H1 (cell line): Measurements from ENCODE around the gene CCNE1. TPM values are rescaled to one million over a fixed set of nuclear protein-coding genes. Genes with fewer than 3 reads are reported as not detected.

Experiments used
- CTCF ChIA-PET: fragments of 300-600 bp; sonication (Branson Sonifier 250); formaldehyde crosslinking; loops from one replicate; lab custom pipeline; 2021; ENCODE audit not compliant: partially characterized antibody; lab: Charles Lee
- POLR2A ChIA-PET: fragments of 300-600 bp; sonication (Branson Sonifier 250); formaldehyde crosslinking; loops from one replicate; lab custom pipeline; 2021; ENCODE audit warnings: inconsistent platforms; ENCODE audit not compliant: partially characterized antibody; lab: Charles Lee
- DNase-seq, 2 experiments: peaks; one replicate each; pipeline versions ENCODE4 v3.0.0 to v3.0.0-alpha.2; 2010 to 2022; ENCODE audit warnings: low spot score in 2 of 2, low read depth in 1 of 2, mixed read lengths in 1 of 2
- FAIRE-seq: peaks from 2 replicates; lab custom pipeline; 2011; peaks lifted over from hg19 to GRCh38; lab: Jason Lieb, UNC
- H2AFZ ChIP-seq: 2 replicates; pipeline ENCODE4 v1.8.1; 2012; ENCODE audit warnings: low read length, inconsistent platforms
- H2AK5ac ChIP-seq: 2 replicates; pipeline ENCODE4 v1.6.1; 2013; ENCODE audit warnings: low read depth, low read length
- H2BK120ac ChIP-seq: replicated peaks from 2 replicates; pipeline ENCODE3; 2013; ENCODE audit warnings: low read depth, low read length, inconsistent platforms
- H2BK12ac ChIP-seq: 2 replicates; pipeline ENCODE4 v1.6.1; 2013; ENCODE audit warnings: low read depth, low read length
- H2BK15ac ChIP-seq: 2 replicates; pipeline ENCODE4 v1.6.1; 2013; ENCODE audit warnings: low read length
- H2BK20ac ChIP-seq: 2 replicates; pipeline ENCODE4 v1.6.1; 2013; ENCODE audit warnings: low read length
- H2BK5ac ChIP-seq: 2 replicates; pipeline ENCODE4 v1.6.1; 2013; ENCODE audit warnings: low read depth, low read length
- H3K14ac ChIP-seq: 2 replicates; pipeline ENCODE4 v1.6.1; 2013; ENCODE audit warnings: inconsistent platforms; ENCODE audit not compliant: insufficient read length
- H3K18ac ChIP-seq: 2 replicates; pipeline ENCODE4 v1.6.1; 2013; ENCODE audit warnings: low read length; ENCODE audit errors: extremely low read depth
- H3K23ac ChIP-seq: 2 replicates; pipeline ENCODE4 v1.6.1; 2013; ENCODE audit warnings: inconsistent platforms; ENCODE audit not compliant: insufficient read length
- H3K23me2 ChIP-seq: 2 replicates; pipeline ENCODE4 v1.6.1; 2013; ENCODE audit warnings: low read depth, low read length
- H3K27ac ChIP-seq: 2 replicates; pipeline ENCODE4 v1.6.1; 2011; ENCODE audit warnings: low read depth, low read length, inconsistent platforms
- H3K27me3 ChIP-seq, 4 experiments: replicated peaks in 1 of 4; 1 replicate in 1 of 4; 2 replicates in 3 of 4; pipeline versions ENCODE4 v1.6.1 to v1.8.1; 2011 to 2013; ENCODE audit warnings: low read length in 3 of 4, mild to moderate bottlenecking in 3 of 4, inconsistent platforms in 2 of 4, mixed read lengths in 2 of 4, moderate library complexity in 1 of 4; ENCODE audit not compliant: control insufficient read depth in 3 of 4, insufficient read depth in 3 of 4; ENCODE audit errors: extremely low read depth in 1 of 4
- H3K36me3 ChIP-seq, 4 experiments: 2 replicates each; pipeline versions ENCODE4 v1.6.1 to v1.8.1; 2011 to 2013; ENCODE audit warnings: mild to moderate bottlenecking in 4 of 4, low read length in 3 of 4, moderate library complexity in 2 of 4, control low read depth in 1 of 4, inconsistent platforms in 1 of 4; ENCODE audit not compliant: insufficient read depth in 4 of 4, control insufficient read depth in 2 of 4
- H3K4ac ChIP-seq: replicated peaks from 2 replicates; pipeline ENCODE3; 2013; ENCODE audit warnings: low read length, low read depth, mixed read lengths, inconsistent platforms; ENCODE audit not compliant: insufficient read length
- H3K4me1 ChIP-seq, 4 experiments: replicated peaks in 1 of 4; 1 replicate in 1 of 4; 2 replicates in 3 of 4; pipeline versions ENCODE4 v1.6.1 to v1.8.1; 2011 to 2013; ENCODE audit warnings: low read length in 3 of 4, inconsistent platforms in 2 of 4, mixed read lengths in 1 of 4; ENCODE audit not compliant: insufficient read depth in 4 of 4, control insufficient read depth in 3 of 4
- H3K4me2 ChIP-seq, 2 experiments: 2 replicates each; pipeline versions ENCODE4 v1.6.1 to v1.8.1; 2011 to 2013; ENCODE audit warnings: low read depth in 2 of 2, low read length in 2 of 2, control low read depth in 1 of 2, inconsistent platforms in 1 of 2, mild to moderate bottlenecking in 1 of 2; ENCODE audit not compliant: insufficient read depth in 1 of 2
- H3K4me3 ChIP-seq, 4 experiments: fragments of 200-600, 300-600 bp in 1 of 4; sonication (generic), shearing (Covaris generic), sonication (Bioruptor Twin) in 1 of 4; 2 replicates each; pipeline versions ENCODE4 v1.5.1 to v1.8.1; 2011 to 2016; ENCODE audit warnings: low read length in 4 of 4, low read depth in 3 of 4, control low read depth in 2 of 4, inconsistent platforms in 2 of 4, mild to moderate bottlenecking in 2 of 4, mixed read lengths in 1 of 4, moderate library complexity in 1 of 4; ENCODE audit not compliant: insufficient read depth in 2 of 4; ENCODE audit errors: extremely low read depth in 1 of 4
- H3K56ac ChIP-seq: replicated peaks from 2 replicates; pipeline ENCODE3; 2013; ENCODE audit warnings: low read depth, mild to moderate bottlenecking, mixed read lengths, low read length, inconsistent platforms; ENCODE audit not compliant: insufficient read length
- H3K79me1 ChIP-seq: 2 replicates; pipeline ENCODE4 v1.6.1; 2013; ENCODE audit warnings: low read depth, low read length, control low read depth
- H3K79me2 ChIP-seq, 2 experiments: 2 replicates each; pipeline versions ENCODE4 v1.6.1 to v1.8.1; 2012 to 2013; ENCODE audit warnings: low read length in 2 of 2, mild to moderate bottlenecking in 2 of 2, inconsistent platforms in 1 of 2; ENCODE audit not compliant: insufficient read depth in 2 of 2, control insufficient read depth in 1 of 2
- H3K9ac ChIP-seq, 4 experiments: replicated peaks in 1 of 4; 1 replicate in 1 of 4; 2 replicates in 3 of 4; pipeline versions ENCODE4 v1.6.1 to v1.8.1; 2011 to 2013; ENCODE audit warnings: low read depth in 3 of 4, low read length in 3 of 4, control low read depth in 2 of 4, mild to moderate bottlenecking in 2 of 4, moderate library complexity in 2 of 4, inconsistent platforms in 1 of 4; ENCODE audit errors: extremely low read depth in 1 of 4
- H3K9me3 ChIP-seq, 2 experiments: 2 replicates each; pipeline versions ENCODE4 v1.6.1 to v1.8.1; 2012 to 2013; ENCODE audit warnings: mild to moderate bottlenecking in 2 of 2, moderate library complexity in 2 of 2, control low read depth in 1 of 2, inconsistent platforms in 1 of 2, low read depth in 1 of 2, low read length in 1 of 2, mixed read lengths in 1 of 2; ENCODE audit not compliant: insufficient read depth in 2 of 2
- H4K20me1 ChIP-seq, 2 experiments: replicated peaks in 1 of 2; 2 replicates each; pipeline versions ENCODE3 to v1.8.1; 2011 to 2013; ENCODE audit warnings: inconsistent platforms in 2 of 2, low read length in 2 of 2, mild to moderate bottlenecking in 1 of 2; ENCODE audit not compliant: insufficient read depth in 2 of 2, control insufficient read depth in 1 of 2
- H4K5ac ChIP-seq: 2 replicates; pipeline ENCODE4 v1.6.1; 2013; ENCODE audit warnings: low read length, low read depth, mixed read lengths, inconsistent platforms; ENCODE audit not compliant: insufficient read length
- H4K8ac ChIP-seq: 2 replicates; pipeline ENCODE4 v1.8.0; 2013; ENCODE audit warnings: mild to moderate bottlenecking, moderate library complexity, low read length, inconsistent platforms; ENCODE audit not compliant: insufficient read depth; ENCODE audit errors: extremely low read depth
- H4K91ac ChIP-seq: replicated peaks from 2 replicates; pipeline ENCODE3; 2013; ENCODE audit warnings: low read length, mixed read lengths, inconsistent platforms; ENCODE audit not compliant: insufficient read length
- WGBS, 2 experiments: shearing (Covaris generic) in 1 of 2; methylation state at CpG; one replicate each; pipeline versions ENCODE4 v1.1.6 to v1.1.7; 2013 to 2015; ENCODE audit warnings: low lambda C conversion rate in 2 of 2, mixed read lengths in 2 of 2, inconsistent platforms in 1 of 2, low coverage in 1 of 2, missing lambda C conversion rate in 1 of 2; ENCODE audit not compliant: insufficient replicate concordance in 2 of 2, insufficient coverage in 1 of 2, insufficient read length in 1 of 2; ENCODE audit errors: extremely low coverage in 1 of 2, missing lambda C conversion rate in 1 of 2; 5-methylcytosine and 5-hydroxymethylcytosine counted together
- polyA plus RNA-seq, 7 experiments: library from polyadenylated mRNA; depleted of rRNA in 3 of 7; stranded (reverse) in 5 of 7; unstranded in 2 of 7; fragments of >200 nt in 5 of 7; fragments of 200-250 nt in 2 of 7; gene quantifications; 1 replicate in 5 of 7; 2 replicates in 1 of 7; 4 replicates in 1 of 7; pipeline versions ENCODE4 v1.2.1 to v1.2.3, GENCODE V29; 2011 to 2013; ENCODE audit warnings: missing spikeins in 2 of 7, mixed read lengths in 2 of 7
- total RNA-seq: library from RNA; stranded (reverse); fragmentation: NEBNext Ultra II Directional; extraction: Animal tissue kit (Norgen Biotek cat#: 25700); gene quantifications from 2 replicates; pipeline ENCODE4 v1.2.1, GENCODE V29; 2021

Gene CCNE1
- total and polyA plus RNA-seq, 2 of the 8 experiments (the other 6 are each of a cell fraction or from before 2014, with no cell fraction given) = 43.2 to 44.6 TPM

- peak; percentile 24 for FAIRE-seq
- H3K4me1 ChIP-seq = no peaks in the 10 kb centered on the region
- no peak overlapping the region for H3K27ac ChIP-seq
- H3K36me3 ChIP-seq = no peaks in the 10 kb centered on the region
- no peak overlapping the region for H3K4me2 ChIP-seq
- peaks cover 7% of the 10 kb centered on the region; the same call in 1 of the 2 replicates for H3K23me2 ChIP-seq
- no peak overlapping the region for H2BK12ac ChIP-seq
- H3K79me1 ChIP-seq = no peaks in the 10 kb centered on the region
- H3K23ac ChIP-seq = no peak overlapping the region
- WGBS, 2 experiments = 67% methylated on average over 4 of the region's 5 CpGs; no CpG with 5 or more reads in 1 of the 2 experiments
- no peak overlapping the region for H3K56ac ChIP-seq
- no peak overlapping the region for H3K9ac ChIP-seq
- no peak overlapping the region for H4K91ac ChIP-seq
- H3K9me3 ChIP-seq = no peaks in the 10 kb centered on the region
- no peak overlapping the region for H2BK120ac ChIP-seq
- peaks cover 0 to 1% of the 10 kb centered on the region in 2 experiments for H4K20me1 ChIP-seq
- H4K8ac ChIP-seq = peak overlapping the region; percentile 3
- no peak overlapping the region for H3K4ac ChIP-seq
- no peak overlapping the region for H2BK15ac ChIP-seq
- no peak overlapping the region for H3K14ac ChIP-seq
- DNase-seq = peak in 1 of 2 experiments; percentile 77
- no peak overlapping the region for H2AK5ac ChIP-seq
- CTCF ChIA-PET = interaction anchor here (0.6 to 4.7 kb wide), 31 partner anchors 9 to 1355 kb away, joined by 3 to 41 read pairs (median 4); no protein-coding TSS in a partner anchor
- no peaks in the 10 kb centered on the region for H3K27me3 ChIP-seq
- H3K4me3 ChIP-seq = no peak overlapping the region
- H2AFZ ChIP-seq = no peak overlapping the region
- H2BK20ac ChIP-seq = no peak overlapping the region
- POLR2A ChIA-PET = interaction anchor here (0.7 kb wide), 1 partner anchor 56 kb away, joined by 4 read pairs; no protein-coding TSS in a partner anchor
- no peaks in the 10 kb centered on the region for H3K79me2 ChIP-seq
- H3K18ac ChIP-seq = no peak overlapping the region
- no peak overlapping the region for H2BK5ac ChIP-seq
- no peak overlapping the region for H4K5ac ChIP-seq
Measured at GRCh38 chr19:29785955-29786589, 25.7 kb upstream of the CCNE1 start.
